COLO668 (cell line): ENCODE data around the gene PRKG1.
"Not testable (repeated sequence)": the region's sequence is repeated elsewhere in the genome, so short reads cannot be mapped to it uniquely, and the experiment has no call there.

Experiments used
- DNase-seq: peaks from one replicate; lab custom pipeline; 2025; ENCODE audit not compliant: unreplicated experiment; lab: John Stamatoyannopoulos, UW

The PRKG1 gene

DNA sequence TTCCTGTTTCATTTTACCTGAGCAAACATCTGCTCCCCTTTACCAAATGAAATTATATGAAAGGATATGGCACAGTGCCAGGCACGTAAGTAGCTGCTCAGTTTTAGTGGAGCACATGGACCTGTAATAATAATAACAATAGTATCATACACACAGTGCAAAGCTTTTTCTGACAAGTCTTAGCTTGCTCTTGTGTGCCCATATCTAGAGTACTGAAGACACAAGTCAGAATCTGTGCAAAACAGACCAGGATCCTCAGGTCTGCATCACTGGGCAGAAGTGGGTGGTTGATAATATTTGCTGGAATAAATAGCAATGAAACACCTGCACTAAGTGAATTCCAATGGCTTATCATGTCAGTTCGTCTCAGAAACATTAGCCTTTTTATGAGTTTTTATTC, 1154.3 kb downstream of the PRKG1 start:
- DNase-seq: no peak

- DNase-seq: no peak
These were observed 1155.1 kb downstream of the PRKG1 start for GRCh38 chr10:52229291-52229931.

- DNase-seq: no peak
These were observed 1158.5 kb downstream of the PRKG1 start for GRCh38 chr10:52232561-52233350.

GRCh38 chr10:52233351-52233991, 1159.2 kb downstream of the PRKG1 start:
- not testable (repeated sequence) for DNase-seq

GRCh38 chr10:52239771-52240170, 1165.5 kb downstream of the PRKG1 start:
- no peak for DNase-seq

DNA sequence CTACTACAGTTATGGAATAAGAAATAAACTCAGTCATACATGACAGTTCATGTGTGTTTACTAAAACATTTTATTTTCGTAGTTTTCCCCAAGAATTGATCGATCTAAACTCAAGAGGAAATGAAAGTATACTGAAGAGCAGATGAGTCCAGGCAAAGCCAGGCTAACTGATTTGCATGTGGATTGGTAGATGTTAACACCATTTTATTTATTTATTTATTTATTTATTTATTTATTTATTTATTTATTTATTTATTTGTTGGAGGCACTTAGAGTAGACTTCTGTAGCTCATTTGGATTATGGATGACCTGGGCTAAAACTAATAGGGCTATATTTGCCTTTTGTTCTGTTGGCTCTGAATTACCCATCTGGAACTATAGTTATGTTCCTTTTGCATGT, 1171.3 kb downstream of the PRKG1 start:
- no peak for DNase-seq

- not testable (repeated sequence) for DNase-seq
These were observed 1173.6 kb downstream of the PRKG1 start for GRCh38 chr10:52247929-52248328.

- DNase-seq: no peak
These were observed 1174.5 kb downstream of the PRKG1 start for GRCh38 chr10:52248697-52249306.

- DNase-seq: no peak
These were observed 1175.6 kb downstream of the PRKG1 start for GRCh38 chr10:52249850-52250395.

DNA sequence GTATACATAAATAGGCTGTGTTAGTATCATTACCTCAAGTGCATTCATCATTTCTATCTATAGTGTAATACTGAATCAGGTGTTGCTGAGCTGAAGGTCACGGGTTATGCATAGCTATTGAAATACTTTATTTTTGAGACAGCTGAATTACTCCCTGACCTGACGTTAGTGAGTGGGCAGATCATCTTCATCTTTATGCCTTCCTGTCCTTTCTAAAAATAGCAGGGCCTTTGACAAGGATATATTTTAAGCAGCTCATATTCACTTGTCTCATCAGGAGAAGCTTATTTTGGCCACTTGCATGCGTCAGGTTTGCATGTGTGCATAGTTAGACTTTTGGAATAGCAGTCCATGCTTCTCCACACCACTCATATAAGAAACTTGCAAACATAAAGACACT, 1176.2 kb downstream of the PRKG1 start:
- DNase-seq: no peak

GRCh38 chr10:52252307-52252706, 1178.0 kb downstream of the PRKG1 start:
- no peak for DNase-seq

DNA sequence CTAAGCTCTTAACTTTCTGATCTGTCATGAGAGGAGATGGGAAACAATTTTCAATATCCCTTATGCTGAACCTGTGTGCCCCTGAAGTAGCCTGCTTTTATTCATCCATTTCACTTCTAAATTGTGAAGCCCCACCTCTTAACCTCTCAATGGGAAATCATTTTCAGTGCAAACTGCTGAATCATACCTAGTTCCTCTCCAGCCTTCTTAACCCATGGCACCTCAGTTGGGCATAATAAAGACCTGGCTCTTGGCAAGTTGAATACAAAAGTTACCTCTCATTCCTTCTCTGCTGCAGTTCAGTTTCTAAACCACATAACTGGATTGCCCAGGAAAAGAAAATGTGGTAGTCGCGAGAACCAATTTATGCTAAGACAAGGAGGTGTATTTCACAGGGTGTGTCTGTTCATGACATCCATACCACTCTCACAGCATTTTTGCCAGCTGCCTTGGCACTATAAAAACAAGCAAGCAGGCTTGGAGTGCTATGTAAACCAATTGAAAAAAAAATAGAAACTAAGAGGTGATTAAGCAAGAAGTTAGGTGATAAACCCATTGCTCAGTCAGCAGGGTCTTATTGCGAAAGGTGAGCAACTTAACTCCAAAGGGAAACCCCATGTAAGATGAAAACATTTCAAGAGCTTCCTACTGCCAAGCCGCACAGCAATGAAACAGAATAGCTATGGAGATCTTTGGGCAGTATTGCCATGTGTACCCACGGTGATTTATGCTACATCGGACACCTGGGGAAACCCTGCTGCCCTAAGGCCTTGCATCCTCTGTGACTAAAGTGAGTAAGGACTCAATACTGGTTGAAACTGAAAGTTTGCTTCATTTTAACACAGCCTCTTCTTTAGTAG, 1182.8 kb downstream of the PRKG1 start:
- DNase-seq: no peak

GRCh38 chr10:52257692-52258075, 1183.4 kb downstream of the PRKG1 start:
- DNase-seq: no peak

GRCh38 chr10:52258799-52259425, 1184.6 kb downstream of the PRKG1 start:
- DNase-seq: no peak

DNA sequence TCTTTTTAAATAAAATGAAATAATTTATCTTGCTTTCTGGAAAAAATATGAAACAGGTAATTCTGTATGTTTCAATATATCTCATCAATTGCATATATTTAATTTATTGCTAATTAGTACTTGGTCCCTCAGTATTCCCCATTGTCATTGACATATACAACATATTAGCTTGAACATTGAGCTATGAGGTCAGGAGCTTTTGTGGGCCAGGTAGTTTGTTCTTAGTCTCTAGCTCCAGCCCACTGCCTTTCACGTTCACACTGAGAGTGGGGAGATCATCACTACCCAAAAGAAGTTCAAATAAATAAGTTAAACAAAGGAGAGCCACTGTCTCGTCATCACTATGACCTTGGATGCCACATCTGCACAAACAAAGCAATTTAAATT, 1185.1 kb downstream of the PRKG1 start:
- DNase-seq: no peak

DNA sequence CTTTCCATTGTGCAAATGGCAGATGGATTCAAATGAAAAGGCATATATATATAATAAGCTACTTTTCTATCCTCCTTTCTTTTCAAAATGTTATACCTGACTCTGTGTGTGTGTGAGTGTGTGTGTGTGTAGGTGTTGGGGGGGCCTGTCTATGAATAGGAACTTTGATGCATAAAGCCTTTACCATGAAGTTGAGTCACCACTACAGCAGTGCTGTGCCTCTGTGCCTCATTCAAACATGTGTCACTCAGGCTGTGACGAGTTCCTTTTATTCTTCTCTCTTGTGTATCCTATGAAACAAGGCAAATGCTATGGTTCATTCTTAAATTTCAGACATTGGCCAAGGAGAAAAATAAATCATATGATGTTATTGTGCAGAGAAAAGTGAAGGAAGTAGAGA, 1187.1 kb downstream of the PRKG1 start:
- no peak for DNase-seq

DNA sequence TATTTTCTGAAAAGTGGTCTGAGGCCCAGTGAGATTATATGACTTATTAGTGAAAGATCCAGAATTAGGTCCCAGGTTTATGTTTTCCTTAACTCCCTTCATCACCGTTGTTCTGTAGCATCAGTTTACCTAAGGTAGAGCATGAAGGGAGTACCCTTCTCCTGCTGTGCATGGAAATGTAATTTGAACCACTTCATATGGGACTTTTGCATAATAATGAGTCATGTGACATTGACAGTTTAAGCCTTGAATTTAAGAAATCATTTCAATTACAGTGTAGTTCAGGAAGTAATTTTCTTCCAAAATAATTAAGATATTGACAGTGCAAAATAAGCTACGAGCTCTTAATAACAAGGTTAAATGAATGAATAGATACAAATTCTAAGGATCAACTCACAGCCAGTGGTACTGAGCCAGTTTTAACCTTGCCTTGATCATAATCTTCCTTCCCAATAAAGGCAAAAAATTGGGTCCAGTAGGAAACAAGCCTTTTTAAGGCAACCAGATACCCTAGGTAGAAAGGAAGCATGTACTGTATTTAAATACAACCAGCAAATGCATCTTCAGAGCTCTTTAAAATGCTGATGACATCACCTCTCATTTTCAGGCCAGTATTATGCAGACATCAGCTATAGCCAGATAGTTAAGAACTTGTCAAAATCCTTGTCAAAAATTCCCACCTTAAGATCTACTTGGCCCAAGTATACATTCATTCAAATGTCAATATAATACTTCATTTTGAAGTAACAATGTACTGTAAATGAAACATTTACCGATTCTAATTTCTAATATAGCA, 1191.0 kb downstream of the PRKG1 start:
- no peak for DNase-seq

- no peak for DNase-seq
These were observed 1192.6 kb downstream of the PRKG1 start for GRCh38 chr10:52266858-52267257.

GRCh38 chr10:52268790-52269189, 1194.5 kb downstream of the PRKG1 start:
- DNase-seq: no peak
